Renal cortical epithelial cell (primary cell): Measurements from ENCODE around the gene TOP1. TPM values are rescaled to one million over a fixed set of nuclear protein-coding genes. Genes with fewer than 3 reads are reported as not detected.

ENCODE experiments used
- DNase-seq: peaks from one replicate; pipeline ENCODE4 v3.0.0-alpha.2; 2011; ENCODE audit warnings: low read depth
- total RNA-seq: library from RNA; depleted of rRNA; stranded (reverse); fragments of >200 nt; gene quantifications from 2 replicates; pipeline ENCODE4 v1.2.3, GENCODE V29; 2014

TOP1 gene
- total RNA-seq, 1 donor from 2014 or later = 66.3 TPM

- DNase-seq = no peak
Observed at GRCh38 chr20:41168281-41169161, 139.9 kb downstream of the TOP1 start.

- DNase-seq = no peak
Observed at GRCh38 chr20:41169162-41169690, 140.6 kb downstream of the TOP1 start.

- DNase-seq = peak; percentile 17
Observed at GRCh38 chr20:41169791-41170351, 141.2 kb downstream of the TOP1 start.

GRCh38 chr20:41170386-41171105 is 141.9 kb downstream of the TOP1 start:
- DNase-seq = no peak

GRCh38 chr20:41171736-41172295 is 143.2 kb downstream of the TOP1 start:
- no peak for DNase-seq

GRCh38 chr20:41172296-41173140 is 143.9 kb downstream of the TOP1 start:
- no peak for DNase-seq

- DNase-seq = peak; percentile 31
Observed at GRCh38 chr20:41173161-41173721, 144.6 kb downstream of the TOP1 start.

GRCh38 chr20:41173791-41174341 is 145.2 kb downstream of the TOP1 start:
- DNase-seq = no peak

Other genes with a start within 250 kb of the TOP1 start
- gene PLCG1, start 108.7 kb downstream of the TOP1 start, total RNA-seq = 40.1 and 134 TPM in 2 replicates